Hematopoietic multipotent progenitor cell treated with erythropoietin and hydrocortisone succinate and interleukin-3 and kit ligand, for 15 days (in vitro differentiated cells): ENCODE measurements around the gene SPINK8.
"Not testable (repeated sequence)": the region's sequence is repeated elsewhere in the genome, so short reads cannot be mapped to it uniquely, and the experiment has no call there.

ENCODE experiments used
- DNase-seq: peaks from one replicate; pipeline ENCODE4 v3.0.0-alpha.2; 2015; ENCODE audit warnings: low spot score

Gene SPINK8

GRCh38 chr3:48333346-48334245 lies at the start of gene SPINK8:
Gene SPINK8, minus strand, starts transcription at chr3:48333661. Its CDS starts 5,320 bp downstream, at chr3:48328341.
- DNase-seq = not testable (repeated sequence)

GRCh38 chr3:48372862-48373435 lies 39.5 kb upstream of the SPINK8 start:
- DNase-seq = no peak

DNA sequence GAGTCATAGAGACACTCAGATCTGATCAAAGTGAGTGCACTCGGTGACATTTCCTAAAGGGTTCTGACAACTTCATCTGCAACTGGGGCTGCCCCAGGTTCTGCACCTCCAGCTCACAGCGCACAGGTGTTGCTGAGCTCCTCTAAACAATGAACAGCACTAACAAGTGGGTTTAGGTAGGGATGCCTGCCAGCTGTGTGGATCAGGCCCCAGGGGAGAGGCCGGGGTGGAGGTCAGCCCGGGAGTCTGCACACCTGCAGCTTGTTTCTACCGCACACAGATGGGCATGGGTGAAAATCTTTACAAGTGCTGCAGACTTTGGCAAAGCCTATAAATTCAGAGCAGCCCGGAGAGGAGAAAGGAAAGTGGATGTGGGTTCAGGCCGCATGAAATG lies 38.9 kb upstream of the SPINK8 start:
- DNase-seq = no peak

GRCh38 chr3:48371651-48372376 lies 38.4 kb upstream of the SPINK8 start, which contains the start of gene FBXW12:
Gene FBXW12, plus strand, starts transcription at chr3:48372219. Its CDS starts 549 bp downstream, at chr3:48372768.
- DNase-seq = no peak

DNA sequence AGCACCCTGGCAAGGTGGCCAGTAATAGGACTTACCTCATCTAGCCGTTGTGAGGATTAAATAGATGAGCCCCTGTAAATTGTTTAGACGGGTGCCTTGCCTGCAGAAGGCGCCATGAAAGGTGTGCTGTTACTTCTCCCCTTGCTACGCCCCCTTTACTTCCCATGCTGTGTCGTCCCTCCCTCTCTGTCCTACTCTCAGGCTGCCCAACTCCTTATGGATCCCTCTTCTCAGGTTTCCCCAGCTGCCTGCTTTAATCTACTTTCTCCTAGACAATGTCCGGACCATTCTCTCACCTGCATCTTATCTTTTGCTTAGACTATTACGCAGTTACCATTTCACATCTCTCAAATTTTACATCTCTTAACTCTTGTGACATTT lies 36.9 kb upstream of the SPINK8 start:
- DNase-seq = no peak

- no peak for DNase-seq
These were observed 36.4 kb upstream of the SPINK8 start for GRCh38 chr3:48369693-48370332.

GRCh38 chr3:48367201-48367600 lies 33.7 kb upstream of the SPINK8 start:
- no peak for DNase-seq

DNA sequence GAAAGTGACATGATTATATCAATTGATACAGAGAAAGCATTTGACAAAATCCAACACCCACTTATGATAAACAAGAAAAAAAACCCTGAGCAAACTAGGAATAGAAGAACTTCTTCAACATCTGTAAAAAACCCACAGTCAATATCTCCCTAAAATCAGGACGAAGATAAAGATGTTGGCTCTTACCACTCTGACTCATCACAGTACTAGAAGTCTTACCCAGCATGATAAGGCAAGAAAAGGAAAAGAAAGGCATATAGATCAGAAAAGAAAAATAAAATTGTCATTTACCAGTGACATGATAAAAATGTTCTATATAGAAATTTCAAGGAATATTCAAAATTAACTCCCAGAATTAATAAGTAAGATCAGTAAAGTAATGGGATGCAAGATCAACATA lies 31.4 kb upstream of the SPINK8 start:
- no peak for DNase-seq

GRCh38 chr3:48361928-48362327 lies 28.5 kb upstream of the SPINK8 start:
- DNase-seq = no peak

- no peak for DNase-seq
These were observed 23.0 kb upstream of the SPINK8 start for GRCh38 chr3:48356419-48356818.

GRCh38 chr3:48353987-48354386 lies 20.5 kb upstream of the SPINK8 start:
- no peak for DNase-seq

DNA sequence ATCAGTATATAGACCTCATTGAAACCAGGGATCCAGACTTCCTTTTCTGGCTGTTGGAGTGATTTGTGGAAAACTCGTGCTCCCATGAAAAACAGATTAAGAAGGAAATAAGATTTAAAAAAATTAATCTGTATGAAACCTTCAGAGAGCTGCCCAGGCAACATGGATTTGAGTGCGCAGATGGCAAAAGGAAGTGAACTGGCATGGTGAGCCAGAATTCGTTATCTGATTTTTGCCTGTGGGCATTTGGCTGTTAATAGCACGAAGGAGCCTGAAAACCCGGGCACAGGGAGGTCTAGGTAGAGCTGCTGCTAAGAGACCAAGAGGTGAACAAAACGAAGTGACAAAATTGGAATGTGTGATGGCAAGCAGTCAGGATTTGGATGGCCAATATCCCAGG lies 19.1 kb upstream of the SPINK8 start:
- no peak for DNase-seq

DNA sequence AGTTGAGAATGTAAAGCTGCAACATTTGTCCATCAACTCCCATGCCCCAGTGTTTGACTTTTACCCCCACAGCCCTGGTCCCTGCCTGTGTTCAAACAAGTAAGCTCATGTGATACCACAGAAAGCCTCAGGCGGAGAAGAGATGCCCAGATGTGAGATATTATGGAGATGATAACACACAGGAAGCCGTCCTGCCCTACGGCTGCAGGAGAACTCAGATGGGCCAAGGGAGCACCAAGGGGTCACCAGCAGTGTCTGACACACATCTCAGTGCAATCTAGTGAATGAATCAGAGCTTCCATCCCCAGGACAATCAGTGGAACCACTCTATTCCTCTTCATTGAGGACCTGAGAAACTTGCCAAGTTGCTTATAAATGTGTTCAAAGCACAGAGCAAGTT lies 14.0 kb upstream of the SPINK8 start:
- no peak for DNase-seq

DNA sequence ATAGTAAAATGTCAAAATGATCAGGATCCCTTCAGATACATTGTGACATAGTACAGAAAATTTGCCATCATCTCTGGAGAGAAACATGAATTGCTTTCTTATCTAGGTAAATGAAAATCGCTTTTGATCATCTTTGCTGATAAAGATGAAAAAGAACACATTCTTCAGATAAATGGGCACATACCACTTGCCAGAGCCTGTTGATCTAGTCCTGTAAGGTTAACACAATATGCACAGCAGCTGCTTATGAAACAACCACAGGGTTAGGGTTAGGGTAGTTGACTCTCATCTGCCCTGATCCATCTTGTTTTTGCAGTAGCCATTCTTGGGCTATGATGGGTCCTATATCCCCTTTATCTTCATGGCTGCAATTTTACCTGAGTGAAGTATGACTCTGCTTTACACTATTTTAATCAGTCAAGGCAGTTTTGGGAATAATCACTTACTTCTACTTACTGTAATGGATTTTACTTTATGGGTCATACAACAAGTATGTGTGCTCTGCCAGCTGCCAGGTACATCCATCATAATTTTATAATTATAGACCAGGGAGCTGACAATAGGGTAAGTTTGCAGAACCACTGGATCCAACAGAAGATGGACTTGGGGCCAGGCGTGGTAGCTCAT lies 12.6 kb upstream of the SPINK8 start:
- DNase-seq = no peak

DNA sequence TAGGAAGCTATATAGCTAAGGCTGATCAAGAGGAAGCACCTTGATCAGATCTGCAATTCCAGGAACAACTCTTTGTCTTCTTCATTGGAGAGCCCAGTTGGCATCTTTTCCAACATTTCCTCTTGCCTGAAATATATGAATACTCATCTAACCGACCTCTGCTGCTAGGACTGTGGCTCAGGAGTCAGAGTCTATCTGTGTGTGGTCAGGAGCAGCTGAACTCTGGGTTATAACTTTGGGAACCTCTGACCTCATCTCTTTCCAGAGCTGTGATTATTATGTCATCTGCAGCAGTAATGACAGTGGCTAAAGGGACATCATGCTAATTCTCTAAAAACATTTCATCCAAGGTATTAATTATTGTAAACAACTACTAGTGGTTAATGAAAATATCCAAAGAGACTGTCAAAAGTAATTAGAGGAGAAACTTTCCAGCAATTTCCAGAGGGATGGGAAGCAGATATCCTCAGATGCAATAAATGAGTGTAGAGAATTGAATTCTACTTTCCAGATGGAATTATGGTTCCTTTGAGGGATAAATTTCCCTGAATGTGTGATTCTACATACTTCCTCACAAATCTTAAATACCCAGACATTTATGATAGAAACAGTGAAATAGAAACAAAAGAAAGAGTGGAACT lies 11.5 kb upstream of the SPINK8 start:
- DNase-seq = no peak

GRCh38 chr3:48343432-48343831 lies 10.0 kb upstream of the SPINK8 start:
- DNase-seq = no peak

GRCh38 chr3:48338635-48339034 lies 5.2 kb upstream of the SPINK8 start:
- DNase-seq = no peak

GRCh38 chr3:48337536-48337935 lies 4.1 kb upstream of the SPINK8 start:
- DNase-seq = not testable (repeated sequence)

DNA sequence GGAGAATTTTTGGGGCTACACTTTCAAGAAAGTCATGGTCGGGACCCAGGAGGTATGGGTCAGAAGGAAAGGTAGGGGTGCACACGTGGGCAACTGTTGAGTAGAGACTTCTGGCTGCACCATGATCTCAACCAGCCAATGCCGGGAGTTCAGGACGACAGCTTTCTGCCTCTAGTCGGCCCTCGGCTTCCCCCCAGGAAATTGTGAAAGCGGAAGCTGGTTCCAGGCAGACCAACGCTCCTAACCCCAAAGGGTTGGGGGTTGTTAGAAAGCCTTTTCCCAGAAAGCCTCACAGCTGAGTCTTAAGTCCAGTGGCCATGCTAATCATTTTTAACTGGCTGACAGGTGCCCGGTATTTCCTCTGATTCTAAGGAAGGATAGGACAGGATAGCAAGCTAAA lies 1.8 kb upstream of the SPINK8 start:
- DNase-seq = not testable (repeated sequence)

DNA sequence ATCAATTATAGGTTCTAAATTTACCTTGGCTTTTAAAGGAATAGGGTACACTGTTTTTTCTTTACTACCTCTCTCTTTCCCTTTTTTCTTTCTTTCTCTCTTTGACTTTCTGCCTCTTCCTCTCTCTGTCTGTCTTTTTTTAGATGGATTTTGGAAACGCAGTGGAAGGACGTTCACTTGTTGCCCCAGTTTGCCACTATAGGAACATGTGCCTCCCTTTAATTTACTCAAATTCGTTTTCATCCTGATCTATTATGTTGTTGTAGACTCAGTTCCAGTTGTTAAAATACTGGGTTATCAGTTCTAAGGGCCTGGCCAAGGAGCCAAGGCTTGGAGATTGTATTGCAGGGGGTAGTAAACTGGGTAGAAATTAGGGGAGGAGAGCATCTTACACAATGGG lies 1.1 kb upstream of the SPINK8 start:
- no peak for DNase-seq

DNA sequence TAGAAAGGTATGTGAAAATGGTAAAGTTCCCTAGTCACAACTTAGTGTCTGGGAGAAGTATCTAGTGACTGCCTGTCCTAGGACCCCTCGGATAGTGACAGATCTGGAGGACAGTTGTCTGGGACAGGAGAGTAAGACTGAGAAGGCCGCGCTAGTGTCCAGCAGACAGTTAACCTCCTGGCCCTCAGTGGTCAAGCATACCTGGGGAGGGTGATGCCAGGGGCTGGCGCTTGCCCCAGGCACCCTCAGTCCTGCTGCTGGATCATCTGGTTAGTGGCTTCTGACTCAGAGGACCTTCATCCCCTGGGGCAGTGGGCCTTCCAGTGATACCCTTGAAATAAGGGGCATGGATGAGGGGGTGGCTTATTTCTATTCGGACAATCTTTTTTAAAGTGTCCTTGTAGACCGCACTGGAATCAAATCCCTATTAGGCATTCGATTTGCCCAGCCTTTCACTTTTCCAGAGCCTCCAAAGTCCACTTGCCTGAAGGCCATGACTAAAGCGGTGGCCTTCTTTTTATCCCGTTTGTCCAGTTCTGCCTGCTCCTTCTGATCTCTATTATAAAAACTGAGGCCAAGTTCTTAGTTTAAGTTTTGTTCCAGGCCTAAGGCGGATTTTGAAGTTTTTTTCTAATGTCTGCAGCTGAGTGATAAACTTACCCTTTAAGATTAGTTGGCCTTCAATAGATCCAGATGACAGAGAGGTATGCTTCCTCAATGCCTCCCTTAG lies 1.6 kb downstream of the SPINK8 start:
- DNase-seq = not testable (repeated sequence)
